OCI-M1 (cell line): Measurements from ENCODE around the gene SGK1.
A peak's percentile ranks its signal among the peaks of the same experiment; 100 is the strongest.
"Not testable (repeated sequence)": the region's sequence is repeated elsewhere in the genome, so short reads cannot be mapped to it uniquely, and the experiment has no call there.

Experiments used
- DNase-seq: peaks from one replicate; lab custom pipeline; 2025; lab: John Stamatoyannopoulos, UW

Gene SGK1

GRCh38 chr6:134221250-134221649, 96.7 kb downstream of the SGK1 start:
- DNase-seq = no peak

- DNase-seq = no peak
Observed at GRCh38 chr6:134217798-134218140, 100.1 kb downstream of the SGK1 start.

- DNase-seq = no peak
Observed at GRCh38 chr6:134217105-134217797, 100.7 kb downstream of the SGK1 start.

- DNase-seq = peak; percentile 70
Observed at GRCh38 chr6:134216301-134217010, 101.5 kb downstream of the SGK1 start.

- not testable (repeated sequence) for DNase-seq
Observed at GRCh38 chr6:134213410-134213809, 104.5 kb downstream of the SGK1 start.

- no peak for DNase-seq
Observed at GRCh38 chr6:134211297-134211696, 106.6 kb downstream of the SGK1 start.

GRCh38 chr6:134207421-134207820, 110.5 kb downstream of the SGK1 start:
- no peak for DNase-seq

- DNase-seq = no peak
Observed at GRCh38 chr6:134205366-134205765, 112.5 kb downstream of the SGK1 start.

GRCh38 chr6:134204759-134205158, 113.2 kb downstream of the SGK1 start:
- not testable (repeated sequence) for DNase-seq

GRCh38 chr6:134204031-134204430, 113.9 kb downstream of the SGK1 start:
- no peak for DNase-seq

- DNase-seq = no peak
Observed at GRCh38 chr6:134201716-134202115, 116.2 kb downstream of the SGK1 start.

GRCh38 chr6:134199848-134200606, 117.9 kb downstream of the SGK1 start:
- DNase-seq = no peak

GRCh38 chr6:134198093-134198492, 119.8 kb downstream of the SGK1 start:
- no peak for DNase-seq

GRCh38 chr6:134197685-134198084, 120.2 kb downstream of the SGK1 start:
- not testable (repeated sequence) for DNase-seq

- peak; percentile 84 for DNase-seq
Observed at GRCh38 chr6:134196568-134197193, 121.2 kb downstream of the SGK1 start.

GRCh38 chr6:134195985-134196384, 121.9 kb downstream of the SGK1 start:
- no peak for DNase-seq

- peak; percentile 95 for DNase-seq
Observed at GRCh38 chr6:134195164-134195906, 122.6 kb downstream of the SGK1 start.

- DNase-seq = peak; percentile 22
Observed at GRCh38 chr6:134193536-134194498, 124.1 kb downstream of the SGK1 start.

GRCh38 chr6:134192609-134193008, 125.3 kb downstream of the SGK1 start:
- not testable (repeated sequence) for DNase-seq

- DNase-seq = no peak
Observed at GRCh38 chr6:134190883-134191282, 127.0 kb downstream of the SGK1 start.

GRCh38 chr6:134187751-134188150, 130.2 kb downstream of the SGK1 start:
- DNase-seq = no peak
